OCI-LY3 (cell line): ENCODE data around the gene ZDHHC19.
A peak's percentile ranks its signal among the peaks of the same experiment; 100 is the strongest.
"Not testable (repeated sequence)": the region's sequence is repeated elsewhere in the genome, so short reads cannot be mapped to it uniquely, and the experiment has no call there.

Experiments used
- H2AFZ ChIP-seq: fragments of 200-600, 300-600 bp; shearing (Covaris generic); 2 replicates; pipeline ENCODE4 v1.6.0; 2014; ENCODE audit warnings: antibody characterized with exemption, low read depth, low read length
- H3K27ac ChIP-seq: fragments of 200-600, 300-600 bp; sonication (generic); 2 replicates; pipeline ENCODE4 v1.5.1; 2014; ENCODE audit warnings: mild to moderate bottlenecking, low read length, moderate library complexity, mixed read lengths
- H3K27me3 ChIP-seq: fragments of 200-600, 300-600 bp; sonication (generic); 2 replicates; pipeline ENCODE4 v1.6.1; 2014; ENCODE audit warnings: low read depth, low read length, mixed read lengths
- H3K36me3 ChIP-seq: fragments of 200-600, 300-600 bp; sonication (generic); replicated peaks from 2 replicates; pipeline ENCODE3; 2014; ENCODE audit warnings: low read depth, low read length, mixed read lengths
- H3K4me1 ChIP-seq: fragments of 300-600, 200-600 bp; sonication (generic); 2 replicates; pipeline ENCODE4 v1.6.1; 2014; ENCODE audit warnings: low read length, mixed read lengths
- H3K4me2 ChIP-seq: fragments of 200-600, 300-600 bp; sonication (generic); 2 replicates; pipeline ENCODE4 v1.6.1; 2014; ENCODE audit warnings: low read length, mixed read lengths
- H3K4me3 ChIP-seq: fragments of 300-600, 200-600 bp; sonication (generic); 2 replicates; pipeline ENCODE4 v1.5.1; 2014; ENCODE audit warnings: antibody characterized with exemption, mild to moderate bottlenecking, low read length, moderate library complexity
- H3K79me2 ChIP-seq: fragments of 300-600, 200-600 bp; shearing (Covaris generic); 2 replicates; pipeline ENCODE4 v1.6.1; 2014; ENCODE audit warnings: mild to moderate bottlenecking, low read length, mixed read lengths
- H3K9ac ChIP-seq: fragments of 300-600, 200-600 bp; shearing (Covaris generic); 2 replicates; pipeline ENCODE4 v1.6.0; 2014; ENCODE audit warnings: mild to moderate bottlenecking, low read length, moderate library complexity
- H3K9me3 ChIP-seq: fragments of 200-600, 300-600 bp; shearing (Covaris generic); 2 replicates; pipeline ENCODE4 v1.6.1; 2014; ENCODE audit warnings: low read length, mixed read lengths; ENCODE audit not compliant: insufficient read depth
- H4K20me1 ChIP-seq: fragments of 200-600, 300-600 bp; sonication (generic); 2 replicates; pipeline ENCODE4 v1.6.1; 2016; ENCODE audit warnings: low read length, mixed read lengths; ENCODE audit not compliant: insufficient read depth
- CTCF ChIP-seq: fragments of 200-600, 300-600 bp; sonication (generic); IDR thresholded peaks from 2 replicates; pipeline ENCODE4 v1.5.1; 2014; ENCODE audit warnings: antibody characterized with exemption, low read length, low read depth
- EZH2phosphoT487 ChIP-seq: fragments of 200-600 bp; shearing (Covaris generic); IDR thresholded peaks from 2 replicates; pipeline ENCODE4 v1.6.1; 2018; ENCODE audit warnings: antibody characterized with exemption, mixed run types, low read depth

Gene ZDHHC19

GRCh38 chr3:196208942-196209695, 2.1 kb downstream of the ZDHHC19 start:
- TF ChIP-seq EZH2phosphoT487: no peak
- Histone ChIP-seq H3K27me3 (peaks cover 8% of the 10 kb centered on the region; the same call in 1 of the 2 replicates), H3K27ac (no peak overlapping the region), H3K9ac (no peak overlapping the region), H4K20me1 (no peaks in the 10 kb centered on the region), H3K36me3 (no peaks in the 10 kb centered on the region), H3K9me3 (no peaks in the 10 kb centered on the region), H3K4me1 (no peaks in the 10 kb centered on the region), H3K4me3 (no peak overlapping the region), H3K4me2 (no peak overlapping the region), H2AFZ (no peak overlapping the region), H3K79me2 (no peaks in the 10 kb centered on the region)

GRCh38 chr3:196207833-196208607, 3.2 kb downstream of the ZDHHC19 start:
- Histone ChIP-seq H3K27me3 (peaks cover 14% of the 10 kb centered on the region; the same call in 1 of the 2 replicates), H3K4me2 (no peak overlapping the region), H2AFZ (no peak overlapping the region), H3K36me3 (no peaks in the 10 kb centered on the region), H4K20me1 (no peaks in the 10 kb centered on the region), H3K79me2 (no peaks in the 10 kb centered on the region), H3K4me3 (no peak overlapping the region), H3K4me1 (0 out of 2 replicates have a peak, but pooled peaks cover 3% of the 10 kb centered on the region), H3K27ac (no peak overlapping the region), H3K9me3 (no peaks in the 10 kb centered on the region), H3K9ac (no peak overlapping the region)
- TF ChIP-seq EZH2phosphoT487 (no peak), CTCF (no peak)

DNA sequence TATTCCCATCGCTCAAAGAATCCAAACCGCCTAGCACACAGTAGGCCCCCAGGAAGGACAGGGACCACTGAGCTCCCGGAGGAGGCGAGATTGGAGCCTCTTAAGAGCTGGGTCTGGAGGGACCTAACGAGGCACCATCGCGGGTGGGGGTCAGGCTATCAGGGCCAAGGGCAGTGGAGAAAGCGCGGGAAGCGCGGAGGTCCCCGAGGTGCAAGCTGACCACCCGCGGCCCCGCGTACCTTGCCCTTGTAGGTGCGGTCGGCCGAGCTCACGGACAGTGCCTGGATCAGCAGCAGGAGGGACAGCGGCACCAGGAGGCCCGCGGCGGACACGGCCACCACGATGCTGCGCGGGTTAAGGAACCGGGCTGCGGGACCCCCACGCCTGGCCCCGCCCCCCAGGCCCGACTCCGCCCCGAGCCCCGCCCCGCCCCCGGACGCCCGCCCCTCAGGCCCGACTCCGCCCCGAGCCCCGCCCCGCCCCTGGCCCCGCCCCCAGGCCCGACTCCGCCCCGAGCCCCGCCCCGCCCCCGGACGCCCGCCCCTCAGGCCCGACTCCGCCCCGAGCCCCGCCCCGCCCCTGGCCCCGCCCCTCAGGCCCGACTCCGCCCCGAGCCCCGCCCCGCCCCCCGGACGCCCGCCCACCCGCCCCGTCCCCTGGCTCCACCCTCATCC, 3.9 kb downstream of the ZDHHC19 start:
- no peaks in the 10 kb centered on the region for H4K20me1 ChIP-seq
- H3K9ac ChIP-seq: no peak overlapping the region
- no peak overlapping the region for H3K27ac ChIP-seq
- no peaks in the 10 kb centered on the region for H3K9me3 ChIP-seq
- TF ChIP-seq EZH2phosphoT487: no peak
- TF ChIP-seq CTCF: no peak
- H3K27me3 ChIP-seq: peaks cover 14% of the 10 kb centered on the region; the same call in 1 of the 2 replicates
- no peak overlapping the region for H3K4me2 ChIP-seq
- H2AFZ ChIP-seq: no peak overlapping the region
- H3K79me2 ChIP-seq: no peaks in the 10 kb centered on the region
- 0 out of 2 replicates have a peak, but pooled peaks cover 3% of the 10 kb centered on the region for H3K4me1 ChIP-seq
- no peaks in the 10 kb centered on the region for H3K36me3 ChIP-seq
- no peak overlapping the region for H3K4me3 ChIP-seq

- H3K36me3 ChIP-seq, H3K4me1 ChIP-seq, H3K4me3 ChIP-seq, H2AFZ ChIP-seq, H3K9me3 ChIP-seq, H3K9ac ChIP-seq, H4K20me1 ChIP-seq, H3K27ac ChIP-seq, H3K4me2 ChIP-seq, H3K79me2 ChIP-seq: not testable (repeated sequence)
- peaks cover 14% of the 10 kb centered on the region; the same call in 1 of the 2 replicates for H3K27me3 ChIP-seq
- peak; percentile 41 for TF ChIP-seq CTCF
Observed at GRCh38 chr3:196205442-196206205, 5.6 kb downstream of the ZDHHC19 start.
